ENCODE measurements around the gene TENM4. TPM values are rescaled to one million over a fixed set of nuclear protein-coding genes. Genes with fewer than 3 reads are reported as not detected.

Gene TENM4
- total RNA-seq, 1 experiment from 2014 or later: 25.0 TPM

GRCh38 chr11:78797559-78797958, 643.3 kb downstream of the TENM4 start:
- DNase-seq (ENCODE audit: low spot score): no peak
- Mint-ChIP-seq H3K27ac (no peak overlapping the region), H3K4me1 (peaks cover 28% of the 10 kb centered on the region), H3K4me3 (no peak overlapping the region), H3K36me3 (no peaks in the 10 kb centered on the region), H3K27me3 (ENCODE audit: low read depth) (no peaks in the 10 kb centered on the region), H3K9me3 (no peaks in the 10 kb centered on the region)
- TF ChIP-seq ZNF425 (CRISPR knock-in tag; conservative IDR thresholded peaks at IDR 0.05): no peak
- TF ChIP-seq MYBL2 (CRISPR knock-in tag; IDR thresholded peaks at IDR 0.05): no peak
- no peak for TF ChIP-seq KAT7 (CRISPR knock-in tag; IDR thresholded peaks at IDR 0.05; ENCODE audit: borderline replicate concordance)
- no peak for TF ChIP-seq MXD4 (CRISPR knock-in tag; IDR thresholded peaks at IDR 0.05; ENCODE audit: borderline replicate concordance)
- no peak for TF ChIP-seq TEAD1 (CRISPR knock-in tag; IDR thresholded peaks at IDR 0.05)
- TF ChIP-seq CTCF (IDR thresholded peaks at IDR 0.05): no peak
- TF ChIP-seq FOXJ3 (CRISPR knock-in tag; IDR thresholded peaks at IDR 0.05; ENCODE audit: borderline replicate concordance): no peak
- TF ChIP-seq ZNF671 (CRISPR knock-in tag; IDR thresholded peaks at IDR 0.05): no peak
- no peak for ATAC-seq
- CTCF ChIA-PET: interaction anchor here (1.0 to 7.2 kb wide), 14 partner anchors 9 to 303 kb away, joined by 3 to 79 read pairs (median 6); no protein-coding TSS in a partner anchor
- POLR2A ChIA-PET: interaction anchor here (0.6 kb wide), 1 partner anchor 109 kb away, joined by 7 read pairs; no protein-coding TSS in a partner anchor

GRCh38 chr11:78796956-78797355, 643.9 kb downstream of the TENM4 start:
- DNase-seq (ENCODE audit: low spot score): no peak
- Mint-ChIP-seq H3K27ac (no peak overlapping the region), H3K9me3 (no peaks in the 10 kb centered on the region), H3K4me3 (no peak overlapping the region), H3K27me3 (ENCODE audit: low read depth) (no peaks in the 10 kb centered on the region), H3K36me3 (no peaks in the 10 kb centered on the region), H3K4me1 (peaks cover 22% of the 10 kb centered on the region)
- TF ChIP-seq NR2C2 (CRISPR knock-in tag; IDR thresholded peaks at IDR 0.05): no peak
- no peak for TF ChIP-seq ATF2 (CRISPR knock-in tag; IDR thresholded peaks at IDR 0.05; ENCODE audit: borderline replicate concordance, low read depth)
- TF ChIP-seq HMGXB4 (CRISPR knock-in tag; IDR thresholded peaks at IDR 0.05): no peak
- ATAC-seq: no peak
- ChIA-PET POLR2A (interaction anchor here (0.6 kb wide), 1 partner anchor 110 kb away, joined by 7 read pairs; no protein-coding TSS in a partner anchor), CTCF (interaction anchor here (1.2 to 4.6 kb wide), 7 partner anchors 9 to 162 kb away, joined by 3 to 79 read pairs (median 9); no protein-coding TSS in a partner anchor)

GRCh38 chr11:78795621-78796261, 645.1 kb downstream of the TENM4 start:
- H3K4me3 Mint-ChIP-seq: no peak overlapping the region
- H3K9me3 Mint-ChIP-seq: no peaks in the 10 kb centered on the region
- DNase-seq (ENCODE audit: low spot score) (no peak), ATAC-seq (no peak)
- ChIA-PET POLR2A (no interaction called here), CTCF (interaction anchor here (0.9 to 3.0 kb wide), 5 partner anchors 10 to 167 kb away, joined by 3 to 12 read pairs (median 3); no protein-coding TSS in a partner anchor)
- no peak overlapping the region for H3K27ac Mint-ChIP-seq
- H3K4me1 Mint-ChIP-seq: peaks cover 10% of the 10 kb centered on the region
- no peaks in the 10 kb centered on the region for H3K27me3 Mint-ChIP-seq (ENCODE audit: low read depth)
- no peaks in the 10 kb centered on the region for H3K36me3 Mint-ChIP-seq
- TF ChIP-seq GTF2I (CRISPR knock-in tag; conservative IDR thresholded peaks at IDR 0.05) (no peak), ZNF138 (CRISPR knock-in tag; conservative IDR thresholded peaks at IDR 0.05) (no peak), MAX (CRISPR knock-in tag; IDR thresholded peaks at IDR 0.05) (no peak), NFATC4 (CRISPR knock-in tag; IDR thresholded peaks at IDR 0.05) (no peak), PRDM15 (CRISPR knock-in tag; IDR thresholded peaks at IDR 0.05) (no peak), KAT7 (CRISPR knock-in tag; IDR thresholded peaks at IDR 0.05; ENCODE audit: borderline replicate concordance) (no peak), ATF2 (CRISPR knock-in tag; IDR thresholded peaks at IDR 0.05; ENCODE audit: borderline replicate concordance, low read depth) (no peak), SMAD3 (CRISPR knock-in tag; IDR thresholded peaks at IDR 0.05; ENCODE audit: borderline replicate concordance) (no peak)

Measured in WTC11 (cell line).